Upper lobe of right lung (tissue), 1 donor: Measurements from ENCODE around the gene NAV3. TPM values are rescaled to one million over a fixed set of nuclear protein-coding genes. Genes with fewer than 3 reads are reported as not detected.

Experiments
- ATAC-seq: fragments of 200-7000 bp; cut with Tn5 transposase; one replicate; pipeline ENCODE4 v1.9.1; 2020; ENCODE audit warnings: mild to moderate bottlenecking, moderate library complexity
- DNase-seq: peaks from one replicate; pipeline ENCODE4 v3.0.0-alpha.2; 2020
- H3K27ac ChIP-seq: fragments of 200-600 bp; one replicate; pipeline ENCODE4 v1.8.0; 2022
- H3K27me3 ChIP-seq: fragments of 200-600 bp; one replicate; pipeline ENCODE4 v1.8.0; 2022; ENCODE audit warnings: mild to moderate bottlenecking
- H3K36me3 ChIP-seq: fragments of 200-600 bp; one replicate; pipeline ENCODE4 v1.8.0; 2022
- H3K4me1 ChIP-seq: fragments of 200-600 bp; one replicate; pipeline ENCODE4 v1.8.0; 2022
- H3K4me3 ChIP-seq: fragments of 200-600 bp; one replicate; pipeline ENCODE4 v1.8.0; 2022; ENCODE audit warnings: mild to moderate bottlenecking
- H3K9me3 ChIP-seq: fragments of 200-600 bp; one replicate; pipeline ENCODE4 v1.8.0; 2022
- intact Hi-C: fragments of 100-400 bp; cut with DNase I; formaldehyde crosslinking; loops from one replicate; pipeline ENCODE4 v1.11.0; 2022
- total RNA-seq: library from RNA; stranded (reverse); fragmentation: NEBNext Ultra II Directional; extraction: Animal tissue kit (Norgen Biotek cat#: 25700); gene quantifications from one replicate; pipeline ENCODE4 v1.2.1, GENCODE V29; 2021
- TF ChIP-seq, protein P1 (sequence below): fragments of 200-600 bp; IDR thresholded peaks from one replicate; pipeline ENCODE4 v1.8.0; 2022; ENCODE audit warnings: antibody characterized with exemption
- donor health status: DM: no; HTN: yes; CAD: no; lungs with severe emphysema.

The NAV3 gene
- total RNA-seq, 1 donor from 2014 or later: 17.8 TPM

DNA sequence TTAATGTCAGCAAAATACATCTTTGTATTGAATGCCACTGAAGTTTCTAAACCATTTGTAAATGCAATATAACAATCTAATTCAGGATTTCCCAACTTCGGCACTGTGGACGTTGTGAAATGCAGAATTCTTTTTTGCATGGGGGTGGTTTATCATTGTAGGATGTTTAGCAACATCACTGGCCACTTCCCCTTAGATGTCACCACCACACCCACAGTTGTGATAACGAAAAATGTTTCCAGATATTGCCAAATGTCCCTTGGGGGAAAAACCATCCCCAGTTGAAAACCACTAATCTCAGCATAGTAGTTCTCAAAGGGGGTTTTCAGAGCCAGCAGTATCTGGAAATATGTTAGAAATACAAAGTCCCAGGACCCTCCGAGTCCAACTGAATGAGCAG lies 203.3 kb downstream of the NAV3 start:
- DNase-seq (no peak), ATAC-seq (peak; percentile 70)
- no peaks in the 10 kb centered on the region for H3K36me3 ChIP-seq
- H3K4me3 ChIP-seq: no peak overlapping the region
- no peaks in the 10 kb centered on the region for H3K4me1 ChIP-seq
- TF ChIP-seq, protein P1, sequence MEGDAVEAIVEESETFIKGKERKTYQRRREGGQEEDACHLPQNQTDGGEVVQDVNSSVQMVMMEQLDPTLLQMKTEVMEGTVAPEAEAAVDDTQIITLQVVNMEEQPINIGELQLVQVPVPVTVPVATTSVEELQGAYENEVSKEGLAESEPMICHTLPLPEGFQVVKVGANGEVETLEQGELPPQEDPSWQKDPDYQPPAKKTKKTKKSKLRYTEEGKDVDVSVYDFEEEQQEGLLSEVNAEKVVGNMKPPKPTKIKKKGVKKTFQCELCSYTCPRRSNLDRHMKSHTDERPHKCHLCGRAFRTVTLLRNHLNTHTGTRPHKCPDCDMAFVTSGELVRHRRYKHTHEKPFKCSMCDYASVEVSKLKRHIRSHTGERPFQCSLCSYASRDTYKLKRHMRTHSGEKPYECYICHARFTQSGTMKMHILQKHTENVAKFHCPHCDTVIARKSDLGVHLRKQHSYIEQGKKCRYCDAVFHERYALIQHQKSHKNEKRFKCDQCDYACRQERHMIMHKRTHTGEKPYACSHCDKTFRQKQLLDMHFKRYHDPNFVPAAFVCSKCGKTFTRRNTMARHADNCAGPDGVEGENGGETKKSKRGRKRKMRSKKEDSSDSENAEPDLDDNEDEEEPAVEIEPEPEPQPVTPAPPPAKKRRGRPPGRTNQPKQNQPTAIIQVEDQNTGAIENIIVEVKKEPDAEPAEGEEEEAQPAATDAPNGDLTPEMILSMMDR: no peak
- no peaks in the 10 kb centered on the region for H3K9me3 ChIP-seq
- H3K27me3 ChIP-seq: no peaks in the 10 kb centered on the region
- no peak overlapping the region for H3K27ac ChIP-seq
- intact Hi-C loops: no loop called here

DNA sequence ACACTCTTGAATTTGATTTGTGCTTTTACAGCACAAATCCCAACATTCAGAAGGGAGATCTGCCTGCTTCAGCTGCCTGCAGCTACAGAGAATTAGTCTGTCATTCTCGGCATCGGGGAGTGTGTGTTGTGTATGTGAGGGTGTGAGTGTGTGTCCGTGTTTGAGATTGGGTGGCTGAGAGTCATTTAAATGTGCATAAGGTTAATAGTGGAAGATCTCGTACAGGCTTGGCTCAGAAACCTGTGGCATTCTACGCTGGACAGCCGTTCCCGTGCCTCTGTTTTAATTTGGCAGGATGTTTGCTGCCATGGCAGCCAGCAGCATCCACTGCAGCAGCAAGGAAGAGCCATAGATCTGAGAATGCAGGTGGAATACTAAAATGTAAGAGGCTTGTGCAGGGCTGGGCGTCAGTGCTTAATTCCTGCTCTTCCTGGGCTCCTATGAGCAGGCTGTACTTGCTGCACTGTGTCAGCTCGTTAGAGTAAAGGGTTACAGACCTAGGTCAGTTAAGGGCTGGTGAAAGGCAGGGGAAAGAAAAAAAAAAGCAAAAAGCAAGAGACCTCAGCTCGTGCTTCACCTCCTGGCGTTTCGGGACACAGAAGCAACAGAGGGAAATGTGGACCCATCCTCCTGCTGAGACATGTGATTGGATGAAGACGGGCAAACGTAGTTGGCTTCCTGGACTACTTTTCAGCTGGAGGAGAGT lies 205.4 kb downstream of the NAV3 start:
- TF ChIP-seq, protein P1: no peak
- DNase-seq (no peak), ATAC-seq (no peak)
- intact Hi-C loops: no loop called here
- Histone ChIP-seq H3K4me1 (no peaks in the 10 kb centered on the region), H3K27me3 (no peaks in the 10 kb centered on the region), H3K4me3 (peak overlapping the region; percentile 34), H3K9me3 (no peaks in the 10 kb centered on the region), H3K36me3 (no peaks in the 10 kb centered on the region), H3K27ac (peak overlapping the region; percentile 40)

DNA sequence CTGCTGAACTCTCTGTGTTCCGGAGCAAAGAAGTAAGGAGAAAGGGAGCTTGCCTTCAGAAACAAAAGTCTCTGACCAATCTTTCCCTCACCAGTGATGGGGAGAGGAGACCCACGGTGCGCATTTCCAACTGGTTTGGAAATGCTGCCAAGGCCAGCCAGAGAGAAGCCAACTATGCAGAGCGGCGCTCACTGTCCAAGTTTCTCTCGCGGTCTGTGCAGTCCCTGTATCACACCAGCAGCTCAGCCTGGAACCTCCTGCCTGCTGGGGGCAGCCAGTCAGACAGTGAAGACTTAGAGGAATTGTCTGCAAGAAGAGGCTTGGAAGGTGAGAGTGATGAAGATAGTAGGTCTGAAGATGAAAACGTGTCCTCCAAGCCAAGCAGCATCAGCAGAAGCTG lies 206.2 kb downstream of the NAV3 start:
- Histone ChIP-seq H3K36me3 (no peaks in the 10 kb centered on the region), H3K4me3 (peak overlapping the region; percentile 34), H3K9me3 (no peaks in the 10 kb centered on the region), H3K27ac (no peak overlapping the region), H3K4me1 (no peaks in the 10 kb centered on the region), H3K27me3 (no peaks in the 10 kb centered on the region)
- TF ChIP-seq, protein P1: no peak
- no peak for DNase-seq
- no peak for ATAC-seq
- intact Hi-C loops: no loop called here

DNA sequence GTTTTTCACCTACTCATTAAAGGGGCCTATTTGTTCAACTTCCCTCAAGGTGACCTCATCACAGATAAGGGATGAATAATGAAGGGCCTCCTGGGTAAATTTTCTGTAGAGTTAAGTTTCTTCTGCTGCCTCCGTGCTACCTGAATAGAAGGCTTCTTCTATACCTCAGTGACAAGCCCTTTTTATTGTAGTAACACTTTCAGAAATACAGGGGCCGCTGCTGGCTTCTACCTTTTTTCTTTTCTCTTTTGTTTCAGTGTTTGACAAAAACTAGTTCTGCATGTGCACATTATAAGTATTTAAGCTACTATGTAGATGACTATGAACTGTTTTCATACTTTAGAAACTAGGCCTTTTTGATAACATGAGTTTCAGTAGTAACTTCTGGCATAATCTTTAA lies 207.0 kb downstream of the NAV3 start:
- DNase-seq (no peak), ATAC-seq (no peak)
- Histone ChIP-seq H3K36me3 (no peaks in the 10 kb centered on the region), H3K4me1 (no peaks in the 10 kb centered on the region), H3K27ac (no peak overlapping the region), H3K4me3 (peak overlapping the region; percentile 34), H3K9me3 (no peaks in the 10 kb centered on the region), H3K27me3 (no peaks in the 10 kb centered on the region)
- intact Hi-C loops: no loop called here
- TF ChIP-seq, protein P1: no peak

DNA sequence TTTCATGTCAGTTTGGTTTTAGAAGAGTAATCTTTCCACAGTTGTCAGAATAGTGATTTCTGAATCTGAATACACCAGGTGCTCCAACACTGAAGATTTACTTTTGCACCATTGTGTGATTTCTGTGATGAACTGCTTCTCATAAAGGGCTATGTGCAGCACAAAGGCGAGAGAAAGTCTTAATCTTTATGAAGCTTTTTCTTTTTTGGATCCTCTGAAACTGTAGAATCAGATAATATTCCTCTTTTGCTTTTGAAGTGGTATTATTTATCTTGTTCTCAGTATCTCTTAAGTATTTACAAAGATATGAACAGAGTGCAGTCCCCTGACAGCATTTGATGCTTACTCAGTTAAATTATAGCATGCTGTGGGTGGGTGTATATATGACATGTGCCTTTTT lies 207.8 kb downstream of the NAV3 start:
- DNase-seq (no peak), ATAC-seq (no peak)
- Histone ChIP-seq H3K36me3 (no peaks in the 10 kb centered on the region), H3K4me1 (no peaks in the 10 kb centered on the region), H3K27ac (no peak overlapping the region), H3K4me3 (peak overlapping the region; percentile 34), H3K27me3 (no peaks in the 10 kb centered on the region), H3K9me3 (no peaks in the 10 kb centered on the region)
- intact Hi-C loops: no loop called here
- TF ChIP-seq, protein P1: no peak

DNA sequence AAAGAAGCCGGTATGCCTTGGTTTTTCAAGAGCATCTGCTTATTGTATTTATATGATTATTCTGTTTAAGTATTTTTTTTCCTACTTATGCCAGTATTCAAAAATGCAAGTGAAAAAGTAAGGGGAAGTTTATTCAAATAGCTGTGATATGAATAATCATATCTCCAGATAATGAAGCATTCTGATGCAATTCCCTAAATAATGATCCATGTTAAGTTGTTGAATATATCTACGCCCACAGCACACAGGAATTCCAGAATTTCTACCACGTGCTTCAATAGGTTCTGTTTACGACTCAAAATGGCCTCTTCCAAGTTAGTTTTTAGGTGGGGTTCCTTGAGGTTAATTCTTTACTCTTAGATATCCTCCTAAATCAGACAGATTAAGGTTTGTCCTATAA lies 208.3 kb downstream of the NAV3 start:
- no peak for DNase-seq
- intact Hi-C loops: no loop called here
- no peak for ATAC-seq
- H3K27ac ChIP-seq: no peak overlapping the region
- no peaks in the 10 kb centered on the region for H3K9me3 ChIP-seq
- no peaks in the 10 kb centered on the region for H3K4me1 ChIP-seq
- H3K36me3 ChIP-seq: no peaks in the 10 kb centered on the region
- TF ChIP-seq, protein P1: no peak
- H3K27me3 ChIP-seq: no peaks in the 10 kb centered on the region
- H3K4me3 ChIP-seq: peak overlapping the region; percentile 34
